CD4-positive, alpha-beta T cell treated with Interleukin-12 subunit alpha and Interleukin-12 subunit beta, for 1 hour (primary cell): ENCODE measurements around the gene TTLL8.
A peak's percentile ranks its signal among the peaks of the same experiment; 100 is the strongest.

Source experiments
- DNase-seq: peaks from one replicate; pipeline ENCODE4 v3.0.0-alpha.2; 2020

TTLL8 gene

GRCh38 chr22:49979587-49980264 is 78.4 kb downstream of the TTLL8 start:
- peak; percentile 54 for DNase-seq

- DNase-seq: no peak
These were observed 80.5 kb downstream of the TTLL8 start for GRCh38 chr22:49977578-49977977.

- DNase-seq: peak; percentile 71
These were observed 81.5 kb downstream of the TTLL8 start for GRCh38 chr22:49976439-49977175.

GRCh38 chr22:49975543-49976389 is 82.3 kb downstream of the TTLL8 start:
- peak; percentile 21 for DNase-seq

- DNase-seq: no peak
These were observed 84.8 kb downstream of the TTLL8 start for GRCh38 chr22:49973018-49973961.

GRCh38 chr22:49972163-49973017 is 85.7 kb downstream of the TTLL8 start:
- no peak for DNase-seq

- DNase-seq: no peak
These were observed 86.6 kb downstream of the TTLL8 start for GRCh38 chr22:49971232-49972162.

GRCh38 chr22:49970528-49971231 is 87.4 kb downstream of the TTLL8 start:
- peak; percentile 93 for DNase-seq

GRCh38 chr22:49969751-49970527 is 88.2 kb downstream of the TTLL8 start:
- no peak for DNase-seq

- no peak for DNase-seq
These were observed 89.1 kb downstream of the TTLL8 start for GRCh38 chr22:49968831-49969661.
